CD4-positive, CD25-positive, alpha-beta regulatory T cell (primary cell): ENCODE measurements around the gene RACGAP1. TPM values are rescaled to one million over a fixed set of nuclear protein-coding genes. Genes with fewer than 3 reads are reported as not detected.

ENCODE experiments used
- polyA plus RNA-seq, 4 donors: library from polyadenylated mRNA; unstranded; fragments of 300-500 nt; fragmentation: Illumina TruSeq; gene quantifications; one replicate each; pipeline ENCODE4 v1.2.3, GENCODE V29; 2021
- total RNA-seq: library from RNA; stranded (reverse); gene quantifications from one replicate; pipeline ENCODE4 v1.2.3, GENCODE V29; 2022

RACGAP1 gene
- total and polyA plus RNA-seq, 5 donors from 2014 or later = 17.1 to 22.9 (median 17.4) TPM

Other genes with a start within 250 kb of the RACGAP1 start
- 7.8 TPM for gene NCKAP5L, start 197.1 kb downstream of the RACGAP1 start, total RNA-seq
- under 1 TPM; 0.18 to 0.91 (median 0.56) TPM for gene NCKAP5L, start 197.1 kb downstream of the RACGAP1 start, polyA plus RNA-seq
- gene BCDIN3D, start 182.4 kb downstream of the RACGAP1 start, total RNA-seq = 4.6 TPM
- 1 to 10 TPM; 7.3 to 9.8 (median 8.7) TPM for gene BCDIN3D, start 182.4 kb downstream of the RACGAP1 start, polyA plus RNA-seq
- gene FAIM2, start 121.6 kb downstream of the RACGAP1 start, total RNA-seq = 0.10 TPM
- 1 to 10 TPM in 3 of 4 donors, under 1 TPM in 1; 0.31 to 6.5 (median 3.1) TPM for gene FAIM2, start 121.6 kb downstream of the RACGAP1 start, polyA plus RNA-seq
- gene AQP2, start 74.8 kb downstream of the RACGAP1 start, total RNA-seq = not detected
- not detected for gene AQP2, start 74.8 kb downstream of the RACGAP1 start, polyA plus RNA-seq
- not detected for gene AQP5, start 63.6 kb downstream of the RACGAP1 start, total RNA-seq
- gene AQP5, start 63.6 kb downstream of the RACGAP1 start, polyA plus RNA-seq = not detected
- gene AQP6, start 52.5 kb downstream of the RACGAP1 start, total RNA-seq = not detected
- not detected for gene AQP6, start 52.5 kb downstream of the RACGAP1 start, polyA plus RNA-seq
- 2.1 TPM for gene ASIC1, start 32.1 kb upstream of the RACGAP1 start, total RNA-seq
- under 1 TPM in 3 of 4 donors, not detected in 1; 0.47 to 0.49 (median 0.49) TPM for gene ASIC1, start 32.1 kb upstream of the RACGAP1 start, polyA plus RNA-seq
- gene SMARCD1, start 59.8 kb upstream of the RACGAP1 start, total RNA-seq = 75.2 TPM
- gene SMARCD1, start 59.8 kb upstream of the RACGAP1 start, polyA plus RNA-seq = 10 to 100 TPM; 12.0 to 22.3 (median 13.8) TPM
- not detected for gene GPD1, start 78.5 kb upstream of the RACGAP1 start, total RNA-seq
- gene GPD1, start 78.5 kb upstream of the RACGAP1 start, polyA plus RNA-seq = under 1 TPM in 1 of 4 donors, not detected in 3; 0.06 TPM
- gene COX14, start 86.7 kb upstream of the RACGAP1 start, total RNA-seq = 46.4 TPM
- 100 to 1,000 TPM; 256 to 297 (median 268) TPM for gene COX14, start 86.7 kb upstream of the RACGAP1 start, polyA plus RNA-seq
- gene CERS5, start 141.9 kb upstream of the RACGAP1 start, total RNA-seq = 61.9 TPM
- gene CERS5, start 141.9 kb upstream of the RACGAP1 start, polyA plus RNA-seq = 10 to 100 TPM; 45.4 to 59.6 (median 51.8) TPM